NCI-H2029 treated with DMSO at 0.1 percent for 48 hours (cell line): ENCODE measurements around the gene OR2AJ1.

ENCODE experiments used
- DNase-seq: peaks from one replicate; lab custom pipeline; 2025; lab: John Stamatoyannopoulos, UW

Gene OR2AJ1

GRCh38 chr1:247924868-247925267 lies at the start of gene OR2AJ1:
Gene OR2AJ1, plus strand, starts transcription at chr1:247924889. Its CDS starts 8,880 bp downstream, at chr1:247933769.
- DNase-seq = no peak

- DNase-seq = no peak
Measured at GRCh38 chr1:247883346-247883745, 41.3 kb upstream of the OR2AJ1 start.

GRCh38 chr1:247884797-247885413 lies 39.8 kb upstream of the OR2AJ1 start:
- no peak for DNase-seq

GRCh38 chr1:247895163-247895637 lies 29.5 kb upstream of the OR2AJ1 start, which contains the start of gene OR2W3:
Gene OR2W3, plus strand, starts transcription at chr1:247895587. Its CDS starts 0 bp downstream, at chr1:247895587.
- DNase-seq = no peak

- DNase-seq = no peak
Measured at GRCh38 chr1:247895976-247896375, 28.7 kb upstream of the OR2AJ1 start.

- no peak for DNase-seq
Measured at GRCh38 chr1:247904122-247904521, 20.6 kb upstream of the OR2AJ1 start.

- no peak for DNase-seq
Measured at GRCh38 chr1:247905181-247905580, 19.5 kb upstream of the OR2AJ1 start.

- no peak for DNase-seq
Measured at GRCh38 chr1:247905910-247906503, 18.7 kb upstream of the OR2AJ1 start.

- no peak for DNase-seq
Measured at GRCh38 chr1:247906504-247907047, 18.1 kb upstream of the OR2AJ1 start.

- no peak for DNase-seq
Measured at GRCh38 chr1:247908766-247909165, 15.9 kb upstream of the OR2AJ1 start.

GRCh38 chr1:247913786-247914185 lies 10.9 kb upstream of the OR2AJ1 start:
- DNase-seq = no peak

GRCh38 chr1:247914941-247915662 lies 9.6 kb upstream of the OR2AJ1 start:
- DNase-seq = no peak

- no peak for DNase-seq
Measured at GRCh38 chr1:247919952-247920351, 4.7 kb upstream of the OR2AJ1 start, which contains the start of gene OR2T8. Gene OR2T8, plus strand, starts transcription at chr1:247920252. Its CDS starts 766 bp downstream, at chr1:247921018.

GRCh38 chr1:247923941-247924340 lies 748 bp upstream of the OR2AJ1 start:
- DNase-seq = no peak

GRCh38 chr1:247933989-247934388 lies 9.3 kb downstream of the OR2AJ1 start:
- no peak for DNase-seq

- DNase-seq = no peak
Measured at GRCh38 chr1:247935781-247936180, 11.1 kb downstream of the OR2AJ1 start.

- no peak for DNase-seq
Measured at GRCh38 chr1:247936415-247936814, 11.7 kb downstream of the OR2AJ1 start.

- peak; percentile 39 for DNase-seq
Measured at GRCh38 chr1:247936965-247937734, 12.5 kb downstream of the OR2AJ1 start.

GRCh38 chr1:247942624-247943023 lies 17.9 kb downstream of the OR2AJ1 start:
- no peak for DNase-seq

GRCh38 chr1:247948558-247948957 lies 23.9 kb downstream of the OR2AJ1 start, which contains the start of gene OR2L8:
Gene OR2L8, plus strand, starts transcription at chr1:247948858. Its CDS starts 0 bp downstream, at chr1:247948858.
- DNase-seq = no peak

GRCh38 chr1:247953408-247953807 lies 28.7 kb downstream of the OR2AJ1 start:
- DNase-seq = no peak

- DNase-seq = no peak
Measured at GRCh38 chr1:247961791-247962190, 37.1 kb downstream of the OR2AJ1 start.
